IPS-20b (cell line): Measurements from ENCODE around the gene ALX3.
"Not testable (repeated sequence)": the region's sequence is repeated elsewhere in the genome, so short reads cannot be mapped to it uniquely, and the experiment has no call there.

Source experiments
- H3K27ac ChIP-seq: one replicate; pipeline ENCODE4 v1.5.1; 2013; ENCODE audit warnings: low read length
- H3K27me3 ChIP-seq: 2 replicates; pipeline ENCODE4 v1.6.1; 2013; ENCODE audit warnings: mild to moderate bottlenecking, low read length, inconsistent platforms; ENCODE audit not compliant: insufficient read depth
- H3K36me3 ChIP-seq: 2 replicates; pipeline ENCODE4 v1.6.1; 2013; ENCODE audit warnings: low read depth, mild to moderate bottlenecking, inconsistent platforms, low read length, moderate library complexity; ENCODE audit not compliant: insufficient read depth
- H3K4me1 ChIP-seq: 2 replicates; pipeline ENCODE4 v1.6.1; 2013; ENCODE audit warnings: mild to moderate bottlenecking, control low read depth, inconsistent platforms, low read length, moderate library complexity; ENCODE audit not compliant: insufficient read depth
- H3K4me3 ChIP-seq: 2 replicates; pipeline ENCODE4 v1.5.1; 2013; ENCODE audit warnings: mild to moderate bottlenecking, low read length, inconsistent platforms
- H3K9ac ChIP-seq: 2 replicates; pipeline ENCODE4 v1.6.1; 2013; ENCODE audit warnings: low read depth, mild to moderate bottlenecking, inconsistent platforms, low read length, moderate library complexity
- H3K9me3 ChIP-seq: 2 replicates; pipeline ENCODE4 v1.6.1; 2013; ENCODE audit warnings: mild to moderate bottlenecking, low read depth, low read length, inconsistent platforms; ENCODE audit not compliant: insufficient read depth

ALX3 gene

DNA sequence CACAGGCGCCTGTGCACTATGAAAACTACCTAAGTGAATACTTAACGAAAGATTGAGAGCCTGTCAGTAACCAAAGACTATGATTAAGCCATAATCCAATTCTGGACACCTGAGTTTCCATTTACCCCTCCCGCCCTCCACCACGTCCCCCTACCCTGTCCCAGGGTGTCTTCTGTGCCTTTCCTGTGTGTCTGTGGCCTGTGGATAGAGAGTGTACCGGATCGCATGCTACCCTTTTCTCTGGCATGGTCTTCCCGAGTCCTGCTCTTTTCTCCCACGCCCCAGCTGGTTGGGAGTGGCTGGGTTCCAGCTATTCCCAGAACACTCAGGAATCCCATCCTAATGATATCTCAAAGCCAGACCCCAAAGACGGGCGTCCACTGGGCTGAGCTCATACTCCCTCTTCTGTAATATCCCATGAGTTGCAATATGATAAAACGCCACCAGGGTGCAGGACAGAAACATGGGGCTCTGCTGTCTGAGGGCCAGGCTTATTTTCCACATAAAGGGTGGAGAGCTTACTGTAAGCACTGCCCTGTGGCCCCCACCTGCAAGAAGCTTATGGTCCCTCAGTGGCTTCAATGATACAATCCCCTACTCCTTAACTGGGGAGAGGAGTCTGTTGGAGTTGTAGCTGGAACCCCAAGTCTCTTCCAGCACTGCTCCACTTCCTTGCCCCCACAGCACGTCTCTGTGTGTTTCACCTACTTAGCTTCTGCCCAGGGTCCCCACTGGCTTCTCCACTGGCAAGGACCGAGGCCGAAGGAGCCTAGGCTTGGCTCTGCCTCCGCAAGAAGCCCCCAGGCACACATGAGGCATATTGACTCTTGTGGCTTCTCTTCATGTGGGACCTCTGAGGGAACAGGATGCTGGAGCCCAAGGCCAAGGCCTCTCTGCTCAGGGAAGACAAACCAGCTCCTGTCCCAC, 17.6 kb upstream of the ALX3 start:
- Histone ChIP-seq H3K4me3 (no peak overlapping the region), H3K4me1 (peaks cover 4% of the 10 kb centered on the region; the same call in 1 of the 2 replicates), H3K27me3 (peaks cover 63% of the 10 kb centered on the region), H3K36me3 (no peaks in the 10 kb centered on the region), H3K27ac (no peak overlapping the region), H3K9ac (no peak overlapping the region), H3K9me3 (no peaks in the 10 kb centered on the region; the same call in 1 of the 2 replicates)

DNA sequence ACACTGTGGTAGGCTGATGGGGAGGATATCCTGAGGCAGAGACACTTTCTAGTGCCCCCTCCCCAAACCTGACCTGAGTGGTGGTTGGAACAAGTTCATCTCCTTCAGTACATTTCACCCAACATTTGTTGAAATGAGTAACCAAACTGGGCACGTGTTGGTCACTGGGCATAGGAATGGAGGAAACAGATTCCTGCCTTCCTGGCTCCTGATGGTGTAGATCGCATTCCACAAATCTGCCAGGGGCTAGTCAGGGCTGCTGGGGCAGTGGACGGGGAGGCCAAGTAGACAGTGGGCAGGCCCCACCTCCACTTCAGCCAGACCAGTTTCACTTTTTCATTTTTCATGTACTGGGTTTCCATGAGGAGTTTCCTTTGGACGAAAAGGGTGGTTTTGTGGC, 16.5 kb upstream of the ALX3 start:
- Histone ChIP-seq H3K9me3 (no peaks in the 10 kb centered on the region; the same call in 1 of the 2 replicates), H3K27ac (no peak overlapping the region), H3K36me3 (no peaks in the 10 kb centered on the region), H3K9ac (no peak overlapping the region), H3K4me3 (no peak overlapping the region), H3K4me1 (peaks cover 5% of the 10 kb centered on the region; the same call in 1 of the 2 replicates), H3K27me3 (peaks cover 68% of the 10 kb centered on the region)

DNA sequence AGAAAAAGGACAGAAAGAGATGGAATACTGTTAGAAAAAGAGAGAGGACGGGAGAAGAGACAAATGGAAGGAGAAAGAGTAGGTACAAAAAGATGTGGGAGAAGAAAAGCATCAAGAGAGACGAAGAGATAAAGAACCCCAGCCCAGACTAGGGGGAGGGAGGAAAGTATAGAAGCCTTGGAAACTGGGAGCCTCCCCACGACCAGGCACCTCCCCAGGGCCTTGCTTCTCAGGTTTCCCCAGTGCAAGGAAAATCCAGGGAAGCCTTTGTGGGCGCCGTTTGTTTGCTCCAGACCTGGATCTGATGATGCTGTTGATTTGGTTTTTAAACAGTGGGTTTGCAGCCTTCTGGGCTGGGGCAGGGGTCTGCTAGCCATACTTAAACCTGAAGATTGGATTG, 15.2 kb upstream of the ALX3 start:
- Histone ChIP-seq H3K9ac (no peak overlapping the region), H3K4me1 (peaks cover 5% of the 10 kb centered on the region; the same call in 1 of the 2 replicates), H3K36me3 (no peaks in the 10 kb centered on the region), H3K4me3 (no peak overlapping the region), H3K9me3 (no peaks in the 10 kb centered on the region; the same call in 1 of the 2 replicates), H3K27ac (no peak overlapping the region), H3K27me3 (peaks cover 74% of the 10 kb centered on the region)

DNA sequence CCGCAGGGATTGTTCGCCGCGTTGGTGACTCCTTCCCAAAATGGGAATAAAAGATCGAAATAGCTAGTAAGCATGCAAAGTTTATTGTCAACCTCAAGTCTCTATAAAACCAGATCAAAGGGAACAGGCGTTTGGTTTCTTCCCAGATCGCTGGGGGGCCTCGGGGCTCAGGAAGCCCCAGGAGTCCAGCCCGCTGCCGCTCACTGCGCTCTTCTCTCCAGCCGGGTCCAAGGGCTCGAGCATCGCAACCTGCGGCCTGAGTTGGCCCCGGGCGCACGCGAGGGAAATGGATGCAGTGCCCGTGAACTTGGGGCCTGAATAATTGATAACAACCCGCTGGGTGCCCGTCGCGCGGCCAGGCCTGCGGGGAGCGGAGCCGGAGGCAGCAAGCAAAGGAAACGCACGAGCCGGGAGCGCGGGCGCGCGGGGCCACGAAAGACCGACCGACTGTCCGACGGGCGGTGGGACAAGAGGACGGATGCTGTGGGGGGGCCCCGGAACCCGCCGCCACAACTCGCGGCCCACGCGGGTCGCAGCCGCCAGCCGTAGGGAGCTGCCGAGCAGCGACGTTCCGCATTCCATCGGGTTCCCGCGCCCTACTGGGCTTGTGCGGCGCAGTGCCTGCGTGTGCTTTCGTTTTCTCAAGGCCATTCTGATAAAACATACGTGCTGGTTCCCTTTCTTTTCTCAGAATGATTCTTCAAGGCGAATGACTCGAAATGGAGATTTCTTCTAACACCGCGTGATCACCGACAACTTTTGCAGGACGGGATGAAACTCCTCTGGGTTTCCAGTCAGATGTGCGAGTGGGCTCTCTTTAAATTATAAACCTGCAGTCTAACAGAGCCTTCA, 14.0 kb upstream of the ALX3 start:
- H3K4me3 ChIP-seq: peak overlapping the region; percentile 35
- H3K27me3 ChIP-seq: peaks cover 86% of the 10 kb centered on the region
- no peaks in the 10 kb centered on the region; the same call in 1 of the 2 replicates for H3K9me3 ChIP-seq
- H3K27ac ChIP-seq: no peak overlapping the region
- no peak overlapping the region for H3K9ac ChIP-seq
- H3K36me3 ChIP-seq: no peaks in the 10 kb centered on the region
- H3K4me1 ChIP-seq: peaks cover 5% of the 10 kb centered on the region; the same call in 1 of the 2 replicates

DNA sequence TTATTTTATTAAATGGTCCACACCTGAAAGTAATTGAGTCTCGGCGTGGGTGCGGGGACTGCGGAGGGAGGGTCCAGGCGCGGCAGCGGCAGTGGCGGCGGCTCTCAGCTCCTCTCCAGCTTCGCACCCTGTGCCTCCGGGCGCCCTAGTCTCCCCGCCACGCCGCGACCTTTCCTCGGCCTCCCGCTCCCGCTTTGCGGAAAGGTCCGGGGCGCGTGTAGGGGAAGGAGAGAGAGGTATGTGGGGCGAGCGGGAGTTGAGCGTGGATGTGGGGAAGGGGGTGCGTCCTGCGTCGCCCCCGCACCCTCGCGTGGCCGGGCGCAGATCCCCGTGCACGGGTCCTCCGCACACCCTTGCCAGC, 13.4 kb upstream of the ALX3 start:
- H3K27me3 ChIP-seq: peaks cover 92% of the 10 kb centered on the region
- H3K9ac ChIP-seq: no peak overlapping the region
- H3K4me3 ChIP-seq: peak overlapping the region; percentile 43; the same call in 1 of the 2 replicates

DNA sequence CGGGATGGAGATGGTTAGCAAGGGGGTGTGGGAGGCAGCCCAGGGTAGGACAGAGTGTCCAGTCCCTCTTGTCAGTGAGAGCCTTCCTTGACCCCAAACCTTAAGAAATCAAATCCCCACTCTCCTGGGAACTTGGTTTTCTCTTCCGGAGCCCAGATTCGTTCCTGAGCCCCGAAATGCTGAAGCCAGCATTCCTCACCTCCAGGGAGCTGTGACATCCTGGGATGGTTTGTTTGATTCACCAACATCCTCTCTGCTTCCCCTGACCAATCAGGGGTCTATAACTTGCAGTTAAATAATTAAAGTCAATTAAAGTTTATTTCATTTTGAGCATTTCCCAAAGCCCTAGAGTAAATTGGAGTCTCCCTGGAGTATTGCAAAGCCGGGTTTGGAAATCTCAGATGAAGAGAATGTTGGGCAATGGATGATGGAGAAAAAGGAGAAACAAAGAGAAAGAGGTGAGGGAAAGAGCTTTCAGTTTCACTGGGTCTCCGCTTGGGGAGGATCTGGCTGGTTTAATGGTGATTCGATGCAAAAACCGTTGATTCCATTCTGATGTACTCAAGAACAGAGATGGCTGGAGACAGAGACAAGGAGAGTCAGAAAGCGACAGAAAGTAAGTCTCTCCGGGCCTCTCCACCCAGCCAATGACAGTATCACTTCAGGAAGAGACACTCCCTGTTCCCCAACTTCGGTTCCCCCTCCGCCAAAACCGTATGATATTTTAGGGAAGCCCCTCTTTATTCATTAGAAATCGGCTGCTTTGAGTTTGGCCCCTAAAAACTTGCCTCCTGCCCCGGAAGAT, 12.8 kb upstream of the ALX3 start:
- H3K36me3 ChIP-seq: no peaks in the 10 kb centered on the region
- H3K4me3 ChIP-seq: peak overlapping the region; percentile 43
- H3K27ac ChIP-seq: no peak overlapping the region
- H3K9me3 ChIP-seq: no peaks in the 10 kb centered on the region; the same call in 1 of the 2 replicates
- no peak overlapping the region for H3K9ac ChIP-seq
- H3K4me1 ChIP-seq: peaks cover 5% of the 10 kb centered on the region; the same call in 1 of the 2 replicates
- peaks cover 97% of the 10 kb centered on the region for H3K27me3 ChIP-seq

More for the DNA sequence above, 13.4 kb upstream of the ALX3 start:
- peaks cover 5% of the 10 kb centered on the region; the same call in 1 of the 2 replicates for H3K4me1 ChIP-seq
- H3K36me3 ChIP-seq: no peaks in the 10 kb centered on the region
- no peak overlapping the region for H3K27ac ChIP-seq
- H3K9me3 ChIP-seq: no peaks in the 10 kb centered on the region; the same call in 1 of the 2 replicates

DNA sequence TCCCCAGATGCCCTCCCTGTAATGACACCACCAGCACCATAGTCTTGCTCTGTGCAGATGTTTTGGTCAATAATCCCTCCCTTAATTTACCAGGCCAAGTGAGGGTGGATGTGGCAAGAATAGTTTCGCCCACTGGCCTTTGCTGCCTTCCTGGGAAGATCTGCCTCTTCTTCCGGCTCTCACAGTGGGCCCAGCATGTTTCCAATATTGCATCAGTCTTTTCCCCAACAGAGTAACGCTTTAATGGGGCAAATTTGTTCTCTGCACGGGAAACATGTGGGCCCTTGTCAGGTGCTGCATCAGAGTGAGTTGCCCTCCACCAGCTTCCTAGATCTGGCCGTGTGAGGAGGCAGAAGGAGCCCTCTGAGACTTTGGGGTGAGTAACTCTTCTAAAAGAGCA, 12.0 kb upstream of the ALX3 start:
- peaks cover 100% of the 10 kb centered on the region for H3K27me3 ChIP-seq
- no peaks in the 10 kb centered on the region for H3K36me3 ChIP-seq
- no peaks in the 10 kb centered on the region; the same call in 1 of the 2 replicates for H3K9me3 ChIP-seq
- no peak overlapping the region for H3K4me3 ChIP-seq
- no peak overlapping the region for H3K9ac ChIP-seq
- H3K4me1 ChIP-seq: peaks cover 5% of the 10 kb centered on the region; the same call in 1 of the 2 replicates
- no peak overlapping the region for H3K27ac ChIP-seq

DNA sequence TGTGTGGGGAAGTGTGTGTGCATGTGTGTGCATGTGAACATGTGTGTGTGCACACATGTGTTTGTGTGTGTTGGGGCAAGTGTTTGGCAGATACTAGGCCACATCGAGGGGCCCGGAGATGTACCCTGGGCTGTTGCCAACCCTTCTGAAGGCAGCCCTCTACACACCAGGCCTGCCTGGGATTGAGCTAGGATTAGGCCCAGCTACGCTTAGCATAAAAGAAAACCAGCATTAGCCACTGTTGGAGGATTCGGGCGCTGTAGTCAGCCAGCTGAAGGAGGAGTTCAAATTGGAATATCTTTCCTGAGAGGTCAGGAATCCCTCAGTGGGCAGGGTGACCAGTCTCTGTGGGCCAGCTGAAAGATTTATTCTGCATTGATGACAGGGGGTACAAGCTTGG, 10.6 kb upstream of the ALX3 start:
- Histone ChIP-seq H3K4me3 (no peak overlapping the region), H3K4me1 (peaks cover 5% of the 10 kb centered on the region; the same call in 1 of the 2 replicates), H3K9ac (no peak overlapping the region), H3K9me3 (no peaks in the 10 kb centered on the region; the same call in 1 of the 2 replicates), H3K27ac (no peak overlapping the region), H3K27me3 (peaks cover 100% of the 10 kb centered on the region), H3K36me3 (no peaks in the 10 kb centered on the region)

DNA sequence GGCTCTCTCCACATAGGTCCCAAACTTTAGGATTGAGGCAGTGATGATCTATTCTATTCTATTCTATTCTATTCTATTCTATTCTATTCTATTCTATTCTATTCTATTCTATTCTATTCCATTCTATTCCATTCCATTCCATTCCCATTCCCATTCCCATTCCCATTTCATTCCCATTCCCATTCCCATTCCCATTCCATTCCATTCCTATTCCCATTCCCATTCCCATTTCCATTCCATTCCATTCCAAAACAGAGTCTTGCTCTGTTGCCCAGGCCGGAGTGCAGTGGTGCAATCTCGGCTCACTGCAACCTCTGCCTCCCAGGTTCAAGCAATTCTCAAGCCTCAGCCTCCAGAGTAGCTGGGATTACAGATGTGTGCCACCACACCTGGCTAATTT, 9.5 kb upstream of the ALX3 start:
- not testable (repeated sequence) for H3K4me3 ChIP-seq, H3K36me3 ChIP-seq, H3K27ac ChIP-seq, H3K9ac ChIP-seq, H3K4me1 ChIP-seq, H3K9me3 ChIP-seq
- H3K27me3 ChIP-seq: peaks cover 100% of the 10 kb centered on the region

DNA sequence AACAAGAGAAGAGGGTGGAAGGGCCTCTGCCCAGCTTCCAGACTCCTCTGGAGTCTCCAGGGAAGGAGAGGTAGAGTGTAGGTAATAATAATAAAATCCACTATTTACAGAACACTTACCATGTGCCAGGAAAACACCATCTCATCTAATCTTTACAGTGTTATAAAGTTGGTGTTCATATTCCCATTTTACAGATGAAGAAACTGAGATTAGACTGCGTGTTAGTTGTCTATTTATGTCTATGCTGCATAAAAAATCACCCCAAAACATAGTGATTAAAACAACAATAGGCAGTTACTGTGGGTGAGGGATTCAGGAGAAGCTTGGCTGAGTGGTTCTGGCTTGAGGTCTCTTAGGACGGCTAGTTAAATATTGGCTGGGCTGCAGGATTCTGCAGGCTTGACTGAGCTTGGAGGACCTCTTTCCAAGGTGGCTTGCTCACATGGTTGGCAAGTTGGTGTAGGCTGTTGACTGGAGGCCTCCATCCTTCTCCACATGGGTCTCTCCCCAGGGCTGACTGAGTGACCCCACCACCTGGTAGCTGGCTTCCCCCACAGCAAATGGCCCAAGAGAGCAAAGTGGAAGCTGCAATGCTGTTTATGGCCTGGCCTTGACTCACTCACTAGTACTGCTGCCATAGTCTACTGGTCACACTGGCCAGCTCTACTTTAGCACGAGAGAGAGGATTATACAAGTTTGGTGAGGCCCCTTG, 6.5 kb upstream of the ALX3 start:
- H3K4me3 ChIP-seq: no peak overlapping the region
- H3K4me1 ChIP-seq: no peaks in the 10 kb centered on the region
- H3K36me3 ChIP-seq: no peaks in the 10 kb centered on the region
- H3K27me3 ChIP-seq: peaks cover 100% of the 10 kb centered on the region
- no peak overlapping the region for H3K27ac ChIP-seq
- H3K9ac ChIP-seq: no peak overlapping the region
- no peaks in the 10 kb centered on the region for H3K9me3 ChIP-seq
